ENCODE data around the gene L2HGDH. TPM values are rescaled to one million over a fixed set of nuclear protein-coding genes. Genes with fewer than 3 reads are reported as not detected.

L2HGDH gene
- total and polyA plus RNA-seq, 10 of the 15 experiments (the other 5 are each of a cell fraction or from before 2014, with no cell fraction given) = 2.6 to 18.3 (median 13.5) TPM

DNA sequence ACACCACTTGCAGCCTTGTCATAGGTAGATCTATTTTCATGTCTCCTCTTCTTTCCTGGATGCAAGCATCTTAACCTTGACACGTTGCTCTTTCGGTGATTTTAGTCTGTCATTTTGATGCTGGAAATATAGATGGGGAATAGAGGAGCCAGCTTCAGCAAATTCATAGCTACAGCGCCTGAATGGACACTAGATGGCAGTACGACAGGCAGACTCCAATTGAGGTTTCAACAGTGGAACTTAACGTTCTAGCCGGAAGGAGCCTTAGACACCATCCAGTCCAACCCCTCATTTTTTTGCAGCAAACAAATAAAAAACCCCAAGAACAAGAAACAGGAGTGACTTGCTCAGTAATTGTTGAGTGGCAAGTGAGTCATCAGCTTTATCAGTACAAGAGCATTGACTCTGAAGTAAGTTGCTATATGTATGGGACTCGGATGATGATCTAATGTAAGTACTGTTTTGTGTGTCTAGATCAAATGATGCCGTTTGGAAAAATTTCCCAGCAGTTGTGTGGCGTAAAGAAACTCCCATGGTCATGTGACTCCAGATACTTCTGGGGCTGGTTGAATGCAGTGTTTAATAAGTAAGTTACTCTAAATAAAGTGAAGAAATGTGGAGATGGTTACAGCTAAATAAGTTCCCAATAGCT lies 9.1 kb upstream of the L2HGDH start (continued):
- TF ChIP-seq, protein P1, sequence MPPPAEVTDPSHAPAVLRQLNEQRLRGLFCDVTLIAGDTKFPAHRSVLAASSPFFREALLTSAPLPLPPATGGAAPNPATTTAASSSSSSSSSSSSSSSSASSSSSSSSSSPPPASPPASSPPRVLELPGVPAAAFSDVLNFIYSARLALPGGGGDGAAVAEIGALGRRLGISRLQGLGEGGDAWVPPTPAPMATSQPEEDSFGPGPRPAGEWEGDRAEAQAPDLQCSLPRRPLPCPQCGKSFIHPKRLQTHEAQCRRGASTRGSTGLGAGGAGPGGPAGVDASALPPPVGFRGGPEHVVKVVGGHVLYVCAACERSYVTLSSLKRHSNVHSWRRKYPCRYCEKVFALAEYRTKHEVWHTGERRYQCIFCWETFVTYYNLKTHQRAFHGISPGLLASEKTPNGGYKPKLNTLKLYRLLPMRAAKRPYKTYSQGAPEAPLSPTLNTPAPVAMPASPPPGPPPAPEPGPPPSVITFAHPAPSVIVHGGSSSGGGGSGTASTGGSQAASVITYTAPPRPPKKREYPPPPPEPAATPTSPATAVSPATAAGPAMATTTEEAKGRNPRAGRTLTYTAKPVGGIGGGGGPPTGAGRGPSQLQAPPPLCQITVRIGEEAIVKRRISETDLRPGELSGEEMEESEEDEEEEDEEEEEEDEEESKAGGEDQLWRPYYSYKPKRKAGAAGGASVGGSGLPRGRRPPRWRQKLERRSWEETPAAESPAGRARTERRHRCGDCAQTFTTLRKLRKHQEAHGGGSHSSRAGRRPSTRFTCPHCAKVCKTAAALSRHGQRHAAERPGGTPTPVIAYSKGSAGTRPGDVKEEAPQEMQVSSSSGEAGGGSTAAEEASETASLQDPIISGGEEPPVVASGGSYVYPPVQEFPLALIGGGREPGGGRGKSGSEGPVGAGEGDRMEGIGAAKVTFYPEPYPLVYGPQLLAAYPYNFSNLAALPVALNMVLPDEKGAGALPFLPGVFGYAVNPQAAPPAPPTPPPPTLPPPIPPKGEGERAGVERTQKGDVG (CRISPR knock-in tag; IDR thresholded peaks at IDR 0.05) = no peak
- TF ChIP-seq IKZF2 (IDR thresholded peaks at IDR 0.05) (peak; percentile 53 to 74; a peak in 3 of 4 replicates), YBX1 (IDR thresholded peaks at IDR 0.05) (no peak), KAT2A (conservative IDR thresholded peaks at IDR 0.05; ENCODE audit: control insufficient read depth, low read depth, low read length) (no peak), EP300 (IDR thresholded peaks at IDR 0.05; ENCODE audit: borderline replicate concordance in 1 of 2, control insufficient read depth in 1 of 2, low read depth in 2 of 2, low read length in 2 of 2) (peak in 1 of 2 experiments; percentile 52; a peak in 1 of 4 replicates)
- TF ChIP-seq, protein P2, sequence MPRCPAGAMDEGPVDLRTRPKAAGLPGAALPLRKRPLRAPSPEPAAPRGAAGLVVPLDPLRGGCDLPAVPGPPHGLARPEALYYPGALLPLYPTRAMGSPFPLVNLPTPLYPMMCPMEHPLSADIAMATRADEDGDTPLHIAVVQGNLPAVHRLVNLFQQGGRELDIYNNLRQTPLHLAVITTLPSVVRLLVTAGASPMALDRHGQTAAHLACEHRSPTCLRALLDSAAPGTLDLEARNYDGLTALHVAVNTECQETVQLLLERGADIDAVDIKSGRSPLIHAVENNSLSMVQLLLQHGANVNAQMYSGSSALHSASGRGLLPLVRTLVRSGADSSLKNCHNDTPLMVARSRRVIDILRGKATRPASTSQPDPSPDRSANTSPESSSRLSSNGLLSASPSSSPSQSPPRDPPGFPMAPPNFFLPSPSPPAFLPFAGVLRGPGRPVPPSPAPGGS (IDR thresholded peaks at IDR 0.05; ENCODE audit: borderline replicate concordance, insufficient read depth, low read depth, low read length, poor library complexity, severe bottlenecking) = no peak
